Osteoblast (primary cell): Measurements from ENCODE around the gene SMIM23. TPM values are rescaled to one million over a fixed set of nuclear protein-coding genes. Genes with fewer than 3 reads are reported as not detected.

Source experiments
- DNase-seq: peaks from one replicate; pipeline ENCODE4 v3.0.0; 2011; ENCODE audit warnings: low spot score, mixed read lengths; ENCODE audit not compliant: insufficient read length; ENCODE audit errors: missing footprints
- H2AFZ ChIP-seq: 2 replicates; pipeline ENCODE4 v1.6.0; 2011; ENCODE audit warnings: mild to moderate bottlenecking, low read length
- H3K27ac ChIP-seq: 2 replicates; pipeline ENCODE4 v1.5.1; 2011; ENCODE audit warnings: mild to moderate bottlenecking, low read depth, low read length, moderate library complexity
- H3K27me3 ChIP-seq: 2 replicates; pipeline ENCODE4 v1.6.0; 2012; ENCODE audit warnings: mild to moderate bottlenecking, control low read depth, inconsistent platforms, low read length, moderate library complexity; ENCODE audit not compliant: insufficient read depth
- H3K36me3 ChIP-seq: 2 replicates; pipeline ENCODE4 v1.5.1; 2011; ENCODE audit warnings: mild to moderate bottlenecking, low read length, control low read depth, moderate library complexity; ENCODE audit not compliant: insufficient read depth
- H3K4me1 ChIP-seq: 2 replicates; pipeline ENCODE4 v1.5.1; 2011; ENCODE audit warnings: mild to moderate bottlenecking, low read length, control low read depth, moderate library complexity; ENCODE audit not compliant: insufficient read depth
- H3K4me2 ChIP-seq: 2 replicates; pipeline ENCODE4 v1.6.0; 2011; ENCODE audit warnings: mild to moderate bottlenecking, low read length; ENCODE audit not compliant: insufficient read depth
- H3K4me3 ChIP-seq: fragments of 200-600 bp; sonication (generic); 3 replicates; pipeline ENCODE4 v1.5.1; 2012; ENCODE audit warnings: mild to moderate bottlenecking, low read length, inconsistent platforms; ENCODE audit not compliant: insufficient read depth
- H3K79me2 ChIP-seq: 2 replicates; pipeline ENCODE4 v1.6.0; 2012; ENCODE audit warnings: mild to moderate bottlenecking, low read length, control low read depth, inconsistent platforms; ENCODE audit not compliant: insufficient read depth
- H3K9me3 ChIP-seq: 2 replicates; pipeline ENCODE4 v1.5.1; 2011; ENCODE audit warnings: low read depth, low read length, control low read depth
- H4K20me1 ChIP-seq: 2 replicates; pipeline ENCODE4 v1.6.0; 2012; ENCODE audit warnings: mild to moderate bottlenecking, low read length, control low read depth; ENCODE audit not compliant: insufficient read depth
- CTCF ChIP-seq: IDR thresholded peaks from 2 replicates; pipeline ENCODE4 v1.5.1; 2011; ENCODE audit warnings: mild to moderate bottlenecking, low read depth, low read length, moderate library complexity; ENCODE audit errors: extremely low read depth
- total RNA-seq: library from RNA; depleted of rRNA; stranded (reverse); fragments of >200 nt; gene quantifications from 2 replicates; pipeline ENCODE4 v1.2.3, GENCODE V29; 2012

SMIM23 gene
- total RNA-seq, 1 donor: not detected

GRCh38 chr5:171743436-171744076 lies 42.1 kb upstream of the SMIM23 start:
- H3K27me3 ChIP-seq: peaks cover 10% of the 10 kb centered on the region
- TF ChIP-seq CTCF: no peak
- H3K4me1 ChIP-seq: no peaks in the 10 kb centered on the region
- H4K20me1 ChIP-seq: no peaks in the 10 kb centered on the region
- no peak for DNase-seq
- no peaks in the 10 kb centered on the region for H3K9me3 ChIP-seq
- H3K4me2 ChIP-seq: no peak overlapping the region
- no peak overlapping the region for H3K27ac ChIP-seq
- no peaks in the 10 kb centered on the region for H3K36me3 ChIP-seq
- no peaks in the 10 kb centered on the region for H3K79me2 ChIP-seq
- no peak overlapping the region for H3K4me3 ChIP-seq
- H2AFZ ChIP-seq: no peak overlapping the region

GRCh38 chr5:171744264-171744663 lies 41.4 kb upstream of the SMIM23 start:
- H3K36me3 ChIP-seq: no peaks in the 10 kb centered on the region
- H3K79me2 ChIP-seq: no peaks in the 10 kb centered on the region
- DNase-seq: no peak
- no peaks in the 10 kb centered on the region for H4K20me1 ChIP-seq
- TF ChIP-seq CTCF: no peak
- H3K4me3 ChIP-seq: no peak overlapping the region
- no peak overlapping the region for H3K4me2 ChIP-seq
- H3K27ac ChIP-seq: no peak overlapping the region
- no peaks in the 10 kb centered on the region for H3K9me3 ChIP-seq
- H3K4me1 ChIP-seq: no peaks in the 10 kb centered on the region
- no peak overlapping the region for H2AFZ ChIP-seq
- H3K27me3 ChIP-seq: peaks cover 5% of the 10 kb centered on the region

GRCh38 chr5:171744882-171745281 lies 40.7 kb upstream of the SMIM23 start:
- Histone ChIP-seq H3K4me3 (no peak overlapping the region), H3K4me2 (no peak overlapping the region), H3K27ac (no peak overlapping the region), H2AFZ (no peak overlapping the region), H3K9me3 (no peaks in the 10 kb centered on the region), H3K27me3 (peaks cover 3% of the 10 kb centered on the region), H3K4me1 (no peaks in the 10 kb centered on the region), H3K36me3 (no peaks in the 10 kb centered on the region), H4K20me1 (no peaks in the 10 kb centered on the region), H3K79me2 (no peaks in the 10 kb centered on the region)
- no peak for TF ChIP-seq CTCF
- no peak for DNase-seq

- TF ChIP-seq CTCF: no peak
- H3K4me1 ChIP-seq: peaks cover 4% of the 10 kb centered on the region
- H3K9me3 ChIP-seq: no peaks in the 10 kb centered on the region
- no peaks in the 10 kb centered on the region for H3K36me3 ChIP-seq
- no peak overlapping the region for H2AFZ ChIP-seq
- no peaks in the 10 kb centered on the region for H3K79me2 ChIP-seq
- no peak overlapping the region for H3K27ac ChIP-seq
- H3K4me2 ChIP-seq: no peak overlapping the region
- no peaks in the 10 kb centered on the region for H4K20me1 ChIP-seq
- H3K4me3 ChIP-seq: no peak overlapping the region
- H3K27me3 ChIP-seq: peaks cover 3% of the 10 kb centered on the region
- DNase-seq: no peak
Measured at GRCh38 chr5:171745602-171746001, 40.0 kb upstream of the SMIM23 start.
